ENCODE measurements around the gene SLC40A1. TPM values are rescaled to one million over a fixed set of nuclear protein-coding genes. Genes with fewer than 3 reads are reported as not detected.
A peak's percentile ranks its signal among the peaks of the same experiment; 100 is the strongest.

Gene SLC40A1
- total and polyA plus RNA-seq, 2 of the 13 experiments (the other 11 are each of a cell fraction or from before 2014, with no cell fraction given): 10.6 to 24.9 TPM

DNA sequence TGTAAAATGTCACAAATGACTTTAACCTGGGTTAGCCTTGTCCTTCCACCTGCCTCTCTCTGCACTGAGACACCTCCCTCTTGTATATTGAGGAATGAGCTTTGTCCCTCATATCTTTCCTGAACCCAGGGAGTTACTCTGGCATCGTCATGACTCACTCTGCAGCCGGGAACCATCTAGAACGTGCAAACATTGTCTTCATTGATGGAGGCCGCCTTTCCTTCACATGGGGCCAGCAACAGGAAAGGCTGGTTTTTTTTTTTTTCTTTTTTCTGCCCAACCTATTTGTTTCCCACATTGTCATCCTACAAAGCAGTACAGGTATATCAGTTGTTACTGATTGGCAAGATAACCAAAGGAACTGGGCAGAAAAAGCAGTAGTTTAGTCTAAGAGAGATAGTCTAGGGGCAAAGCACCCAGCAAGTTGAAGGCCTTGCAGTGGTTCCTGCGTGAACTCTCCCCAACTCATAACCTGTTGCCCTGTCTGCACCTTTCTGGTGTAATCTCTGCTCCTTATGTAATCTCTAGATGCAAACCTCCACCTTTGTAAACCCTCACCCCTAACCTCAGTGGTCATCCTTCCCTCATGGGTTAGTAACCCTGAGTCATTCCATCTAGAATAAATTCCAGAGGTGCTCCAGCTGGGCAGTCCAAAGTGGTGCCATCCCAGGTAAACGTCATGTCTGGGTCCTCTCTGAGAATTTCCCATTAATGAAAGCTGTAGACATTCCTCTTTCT lies 38.3 kb downstream of the SLC40A1 start (continued):
- TF ChIP-seq, protein P1, sequence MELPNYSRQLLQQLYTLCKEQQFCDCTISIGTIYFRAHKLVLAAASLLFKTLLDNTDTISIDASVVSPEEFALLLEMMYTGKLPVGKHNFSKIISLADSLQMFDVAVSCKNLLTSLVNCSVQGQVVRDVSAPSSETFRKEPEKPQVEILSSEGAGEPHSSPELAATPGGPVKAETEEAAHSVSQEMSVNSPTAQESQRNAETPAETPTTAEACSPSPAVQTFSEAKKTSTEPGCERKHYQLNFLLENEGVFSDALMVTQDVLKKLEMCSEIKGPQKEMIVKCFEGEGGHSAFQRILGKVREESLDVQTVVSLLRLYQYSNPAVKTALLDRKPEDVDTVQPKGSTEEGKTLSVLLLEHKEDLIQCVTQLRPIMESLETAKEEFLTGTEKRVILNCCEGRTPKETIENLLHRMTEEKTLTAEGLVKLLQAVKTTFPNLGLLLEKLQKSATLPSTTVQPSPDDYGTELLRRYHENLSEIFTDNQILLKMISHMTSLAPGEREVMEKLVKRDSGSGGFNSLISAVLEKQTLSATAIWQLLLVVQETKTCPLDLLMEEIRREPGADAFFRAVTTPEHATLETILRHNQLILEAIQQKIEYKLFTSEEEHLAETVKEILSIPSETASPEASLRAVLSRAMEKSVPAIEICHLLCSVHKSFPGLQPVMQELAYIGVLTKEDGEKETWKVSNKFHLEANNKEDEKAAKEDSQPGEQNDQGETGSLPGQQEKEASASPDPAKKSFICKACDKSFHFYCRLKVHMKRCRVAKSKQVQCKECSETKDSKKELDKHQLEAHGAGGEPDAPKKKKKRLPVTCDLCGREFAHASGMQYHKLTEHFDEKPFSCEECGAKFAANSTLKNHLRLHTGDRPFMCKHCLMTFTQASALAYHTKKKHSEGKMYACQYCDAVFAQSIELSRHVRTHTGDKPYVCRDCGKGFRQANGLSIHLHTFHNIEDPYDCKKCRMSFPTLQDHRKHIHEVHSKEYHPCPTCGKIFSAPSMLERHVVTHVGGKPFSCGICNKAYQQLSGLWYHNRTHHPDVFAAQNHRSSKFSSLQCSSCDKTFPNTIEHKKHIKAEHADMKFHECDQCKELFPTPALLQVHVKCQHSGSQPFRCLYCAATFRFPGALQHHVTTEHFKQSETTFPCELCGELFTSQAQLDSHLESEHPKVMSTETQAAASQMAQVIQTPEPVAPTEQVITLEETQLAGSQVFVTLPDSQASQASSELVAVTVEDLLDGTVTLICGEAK (IDR thresholded peaks at IDR 0.05): no peak
- TF ChIP-seq, protein P1 (CRISPR knock-in tag; IDR thresholded peaks at IDR 0.05): no peak
- no peak for TF ChIP-seq ZNF251 (CRISPR knock-in tag; IDR thresholded peaks at IDR 0.05)
- TF ChIP-seq RBM22 (optimal IDR thresholded peaks at IDR 0.05; ENCODE audit: low read length): no peak
- TF ChIP-seq ZNF235 (CRISPR knock-in tag; IDR thresholded peaks at IDR 0.05; ENCODE audit: borderline replicate concordance): no peak
- TF ChIP-seq, protein P2, sequence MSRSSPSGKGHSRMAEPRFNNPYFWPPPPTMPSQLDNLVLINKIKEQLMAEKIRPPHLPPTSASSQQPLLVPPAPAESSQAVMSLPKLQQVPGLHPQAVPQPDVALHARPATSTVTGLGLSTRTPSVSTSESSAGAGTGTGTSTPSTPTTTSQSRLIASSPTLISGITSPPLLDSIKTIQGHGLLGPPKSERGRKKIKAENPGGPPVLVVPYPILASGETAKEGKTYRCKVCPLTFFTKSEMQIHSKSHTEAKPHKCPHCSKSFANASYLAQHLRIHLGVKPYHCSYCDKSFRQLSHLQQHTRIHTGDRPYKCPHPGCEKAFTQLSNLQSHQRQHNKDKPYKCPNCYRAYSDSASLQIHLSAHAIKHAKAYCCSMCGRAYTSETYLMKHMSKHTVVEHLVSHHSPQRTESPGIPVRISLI (CRISPR knock-in tag; IDR thresholded peaks at IDR 0.05; ENCODE audit: borderline replicate concordance): peak; percentile 14; the same call in 1 of the 2 replicates
- TF ChIP-seq ZSCAN30 (CRISPR knock-in tag; IDR thresholded peaks at IDR 0.05): no peak
- TF ChIP-seq, protein P3, sequence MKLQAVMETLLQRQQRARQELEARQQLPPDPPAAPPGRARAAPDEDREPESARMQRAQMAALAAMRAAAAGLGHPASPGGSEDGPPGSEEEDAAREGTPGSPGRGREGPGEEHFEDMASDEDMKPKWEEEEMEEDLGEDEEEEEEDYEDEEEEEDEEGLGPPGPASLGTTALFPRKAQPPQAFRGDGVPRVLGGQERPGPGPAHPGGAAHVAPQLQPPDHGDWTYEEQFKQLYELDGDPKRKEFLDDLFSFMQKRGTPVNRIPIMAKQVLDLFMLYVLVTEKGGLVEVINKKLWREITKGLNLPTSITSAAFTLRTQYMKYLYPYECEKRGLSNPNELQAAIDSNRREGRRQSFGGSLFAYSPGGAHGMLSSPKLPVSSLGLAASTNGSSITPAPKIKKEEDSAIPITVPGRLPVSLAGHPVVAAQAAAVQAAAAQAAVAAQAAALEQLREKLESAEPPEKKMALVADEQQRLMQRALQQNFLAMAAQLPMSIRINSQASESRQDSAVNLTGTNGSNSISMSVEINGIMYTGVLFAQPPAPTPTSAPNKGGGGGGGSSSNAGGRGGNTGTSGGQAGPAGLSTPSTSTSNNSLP (IDR thresholded peaks at IDR 0.05; ENCODE audit: low read depth, low read length): 0 out of 2 replicates have a peak, but pooled peaks have one; percentile 8
- no peak for TF ChIP-seq HCFC1 (IDR thresholded peaks at IDR 0.05; ENCODE audit: low read depth, low read length)
- TF ChIP-seq TEAD3 (CRISPR knock-in tag; optimal IDR thresholded peaks at IDR 0.05; ENCODE audit: borderline replicate concordance): peak; percentile 18
- TF ChIP-seq, protein P4, sequence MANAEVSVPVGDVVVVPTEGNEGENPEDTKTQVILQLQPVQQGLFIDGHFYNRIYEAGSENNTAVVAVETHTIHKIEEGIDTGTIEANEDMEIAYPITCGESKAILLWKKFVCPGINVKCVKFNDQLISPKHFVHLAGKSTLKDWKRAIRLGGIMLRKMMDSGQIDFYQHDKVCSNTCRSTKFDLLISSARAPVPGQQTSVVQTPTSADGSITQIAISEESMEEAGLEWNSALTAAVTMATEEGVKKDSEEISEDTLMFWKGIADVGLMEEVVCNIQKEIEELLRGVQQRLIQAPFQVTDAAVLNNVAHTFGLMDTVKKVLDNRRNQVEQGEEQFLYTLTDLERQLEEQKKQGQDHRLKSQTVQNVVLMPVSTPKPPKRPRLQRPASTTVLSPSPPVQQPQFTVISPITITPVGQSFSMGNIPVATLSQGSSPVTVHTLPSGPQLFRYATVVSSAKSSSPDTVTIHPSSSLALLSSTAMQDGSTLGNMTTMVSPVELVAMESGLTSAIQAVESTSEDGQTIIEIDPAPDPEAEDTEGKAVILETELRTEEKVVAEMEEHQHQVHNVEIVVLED (CRISPR knock-in tag; IDR thresholded peaks at IDR 0.05; ENCODE audit: borderline replicate concordance): no peak
- no peak for TF ChIP-seq ZNF770 (CRISPR knock-in tag; IDR thresholded peaks at IDR 0.05)
- peak; percentile 32; the same call in 1 of the 2 replicates for TF ChIP-seq TCF7 (IDR thresholded peaks at IDR 0.05; ENCODE audit: low read depth)
